Measurements from ENCODE around the gene PTGES3L. TPM values are rescaled to one million over a fixed set of nuclear protein-coding genes. Genes with fewer than 3 reads are reported as not detected.

The PTGES3L gene
- total and polyA plus RNA-seq, 2 of the 13 experiments (the other 11 are each of a cell fraction or from before 2014, with no cell fraction given), result 1.2 to 2.9 TPM

DNA sequence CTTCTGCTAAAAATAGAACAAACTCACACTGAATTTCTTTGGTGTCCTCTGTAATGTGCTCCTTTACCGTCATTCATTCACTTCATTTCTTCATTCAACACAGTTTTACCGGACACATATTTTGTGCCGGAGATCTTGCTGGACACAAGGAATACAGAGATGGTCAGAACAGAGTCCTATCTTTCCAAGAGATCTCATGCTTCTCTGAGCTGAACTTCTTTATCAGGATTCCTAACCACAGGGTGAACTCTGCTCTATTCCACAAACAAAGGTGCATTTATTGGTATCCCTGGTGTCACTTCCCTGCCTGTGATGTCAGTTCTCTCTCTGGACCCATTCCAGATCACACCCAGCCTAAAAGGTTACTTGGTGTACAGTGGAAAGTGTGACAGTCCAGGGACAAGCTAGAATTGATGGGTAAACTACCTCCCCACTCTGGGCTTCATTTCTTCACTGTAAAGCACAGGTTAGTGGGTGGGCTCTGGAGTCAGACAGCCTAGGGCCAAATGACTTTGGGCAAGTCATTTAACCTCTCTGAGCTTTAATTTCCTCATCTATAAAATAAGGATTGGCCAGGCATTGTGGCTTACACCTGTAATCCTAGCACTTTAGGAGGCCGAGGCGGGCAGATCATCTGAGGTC is 30.9 kb upstream of the PTGES3L start (continued):
- TF ChIP-seq ZNF782 (CRISPR knock-in tag; IDR thresholded peaks at IDR 0.05; ENCODE audit: borderline replicate concordance), result no peak
- TF ChIP-seq ZNF350 (CRISPR knock-in tag; IDR thresholded peaks at IDR 0.05; ENCODE audit: borderline replicate concordance, low read depth), result no peak
- no peak; the same call in 1 of the 2 replicates for TF ChIP-seq ZNF431 (CRISPR knock-in tag; IDR thresholded peaks at IDR 0.05; ENCODE audit: borderline replicate concordance, low read depth)
- no peak; the same call in 1 of the 2 replicates for TF ChIP-seq ZBTB38 (CRISPR knock-in tag; IDR thresholded peaks at IDR 0.05)
- TF ChIP-seq ZNF101 (CRISPR knock-in tag; IDR thresholded peaks at IDR 0.05; ENCODE audit: borderline replicate concordance, low read depth), result no peak
- TF ChIP-seq FOXA3 (CRISPR knock-in tag; IDR thresholded peaks at IDR 0.05), result peak; percentile 85
- TF ChIP-seq POGK (CRISPR knock-in tag; conservative IDR thresholded peaks at IDR 0.05), result peak; percentile 67; the same call in 1 of the 2 replicates
- no peak for TF ChIP-seq ZNF737 (CRISPR knock-in tag; IDR thresholded peaks at IDR 0.05; ENCODE audit: borderline replicate concordance)
- TF ChIP-seq ZNF674 (CRISPR knock-in tag; IDR thresholded peaks at IDR 0.05; ENCODE audit: low read depth), result no peak
- TF ChIP-seq KLF13 (CRISPR knock-in tag; IDR thresholded peaks at IDR 0.05), result no peak
- no peak for TF ChIP-seq ZNF775 (CRISPR knock-in tag; IDR thresholded peaks at IDR 0.05; ENCODE audit: borderline replicate concordance)
- no peak for TF ChIP-seq ZNF160 (CRISPR knock-in tag; IDR thresholded peaks at IDR 0.05)
- TF ChIP-seq ZBTB37 (CRISPR knock-in tag; IDR thresholded peaks at IDR 0.05), result no peak
- no peak for TF ChIP-seq KLF16 (CRISPR knock-in tag; IDR thresholded peaks at IDR 0.05)
- TF ChIP-seq ZNF251 (CRISPR knock-in tag; IDR thresholded peaks at IDR 0.05), result no peak
- 0 out of 2 replicates have a peak, but pooled peaks have one; percentile 11 for TF ChIP-seq BRD4 (CRISPR knock-in tag; IDR thresholded peaks at IDR 0.05)
- TF ChIP-seq DMAP1 (CRISPR knock-in tag; IDR thresholded peaks at IDR 0.05), result peak; percentile 85
- no peak for TF ChIP-seq ZFP62 (CRISPR knock-in tag; IDR thresholded peaks at IDR 0.05)
- TF ChIP-seq HMGA1 (CRISPR knock-in tag; conservative IDR thresholded peaks at IDR 0.05), result no peak
- TF ChIP-seq, protein P1, sequence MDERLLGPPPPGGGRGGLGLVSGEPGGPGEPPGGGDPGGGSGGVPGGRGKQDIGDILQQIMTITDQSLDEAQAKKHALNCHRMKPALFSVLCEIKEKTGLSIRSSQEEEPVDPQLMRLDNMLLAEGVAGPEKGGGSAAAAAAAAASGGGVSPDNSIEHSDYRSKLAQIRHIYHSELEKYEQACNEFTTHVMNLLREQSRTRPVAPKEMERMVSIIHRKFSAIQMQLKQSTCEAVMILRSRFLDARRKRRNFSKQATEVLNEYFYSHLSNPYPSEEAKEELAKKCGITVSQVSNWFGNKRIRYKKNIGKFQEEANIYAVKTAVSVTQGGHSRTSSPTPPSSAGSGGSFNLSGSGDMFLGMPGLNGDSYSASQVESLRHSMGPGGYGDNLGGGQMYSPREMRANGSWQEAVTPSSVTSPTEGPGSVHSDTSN (CRISPR knock-in tag; IDR thresholded peaks at IDR 0.05), result no peak
- no peak for TF ChIP-seq ZNF17 (CRISPR knock-in tag; IDR thresholded peaks at IDR 0.05)
- TF ChIP-seq ZFAT (CRISPR knock-in tag; conservative IDR thresholded peaks at IDR 0.05), result no peak
- TF ChIP-seq ZMYM2 (CRISPR knock-in tag; IDR thresholded peaks at IDR 0.05), result peak; percentile 19; the same call in 1 of the 2 replicates
- TF ChIP-seq HMG20B (CRISPR knock-in tag; conservative IDR thresholded peaks at IDR 0.05), result peak; percentile 61; the same call in 1 of the 2 replicates
- TF ChIP-seq ZNF891 (CRISPR knock-in tag; IDR thresholded peaks at IDR 0.05), result no peak
- no peak for TF ChIP-seq HNRNPH1 (optimal IDR thresholded peaks at IDR 0.05; ENCODE audit: low read depth, low read length)

All from HepG2 (cell line).